Skin of body (tissue), 2 donors: ENCODE data around the gene LIN37. TPM values are rescaled to one million over a fixed set of nuclear protein-coding genes. Genes with fewer than 3 reads are reported as not detected.

Source experiments
- DNase-seq: peaks from one replicate; lab custom pipeline; 2025; lab: John Stamatoyannopoulos, UW
- total RNA-seq: library from RNA; depleted of rRNA; stranded (reverse); fragments of >200 nt; gene quantifications from one replicate; pipeline ENCODE4 v1.2.3, GENCODE V29; 2014

LIN37 gene
- total RNA-seq, 1 donor from 2014 or later, result 4.2 TPM

GRCh38 chr19:35734273-35734672 is 14.1 kb upstream of the LIN37 start:
- DNase-seq, result no peak

- DNase-seq, result no peak
These were observed 13.5 kb upstream of the LIN37 start for GRCh38 chr19:35734889-35735288.

GRCh38 chr19:35736913-35737886 is 11.2 kb upstream of the LIN37 start:
- DNase-seq, result no peak

- no peak for DNase-seq
These were observed 10.1 kb upstream of the LIN37 start for GRCh38 chr19:35738021-35738886.

GRCh38 chr19:35738887-35739229 is 9.5 kb upstream of the LIN37 start:
- DNase-seq, result no peak

GRCh38 chr19:35739275-35740107 is 8.9 kb upstream of the LIN37 start:
- no peak for DNase-seq

- DNase-seq, result no peak
These were observed 8.3 kb upstream of the LIN37 start for GRCh38 chr19:35740108-35740422.

GRCh38 chr19:35740423-35741202 is 7.8 kb upstream of the LIN37 start:
- peak; percentile 95 for DNase-seq

- DNase-seq, result no peak
These were observed 7.2 kb upstream of the LIN37 start for GRCh38 chr19:35741203-35741515.

GRCh38 chr19:35742121-35742724 is 6.2 kb upstream of the LIN37 start, which contains the start of gene IGFLR1:
IGFLR1 (minus strand) TSS chr19:35742452; CDS start chr19:35741180, 1,272 bp downstream.
- no peak for DNase-seq

- DNase-seq, result no peak
These were observed 4.5 kb upstream of the LIN37 start for GRCh38 chr19:35743640-35744429.

GRCh38 chr19:35744430-35745327 is 3.7 kb upstream of the LIN37 start:
- DNase-seq, result peak; percentile 96

GRCh38 chr19:35745328-35746086 is 2.9 kb upstream of the LIN37 start, which contains the start of the genes PSENEN and U2AF1L4:
PSENEN (plus strand) TSS chr19:35745651; CDS start chr19:35745931, 280 bp downstream.
U2AF1L4 (minus strand) TSS chr19:35745418; CDS start chr19:35745391, 27 bp downstream.
- peak; percentile 99 for DNase-seq

- DNase-seq, result no peak
These were observed 2.3 kb upstream of the LIN37 start for GRCh38 chr19:35746087-35746462.

GRCh38 chr19:35746531-35746930 is 1.8 kb upstream of the LIN37 start:
- DNase-seq, result no peak

GRCh38 chr19:35750167-35750566 is 1.8 kb downstream of the LIN37 start:
- no peak for DNase-seq
